ENCODE data around the gene TRMU. TPM values are rescaled to one million over a fixed set of nuclear protein-coding genes. Genes with fewer than 3 reads are reported as not detected.

Gene TRMU
- polyA plus RNA-seq, 1 donor (not counting 4 experiments of a cell fraction or from before 2014, with no cell fraction given): 33.6 TPM

- no peak for DNase-seq (ENCODE audit: low read depth, low spot score)
- dilution Hi-C loops (cut with MboI; ENCODE audit: extremely low pct_ligation_motif_present, low sequenced_read_pairs): no loop called here
- no peaks in the 10 kb centered on the region for H4K20me1 ChIP-seq (ENCODE audit: control insufficient read depth, extremely low read depth, insufficient read depth, low read length)
- H3K4me2 ChIP-seq (ENCODE audit: control insufficient read depth, extremely low read depth, insufficient read depth, low read depth, low read length): no peak overlapping the region
- no peak overlapping the region for H2AFZ ChIP-seq (ENCODE audit: control insufficient read depth, low read length)
- H3K9me1 ChIP-seq (ENCODE audit: control insufficient read depth, extremely low read depth, insufficient read depth, low read length): no peaks in the 10 kb centered on the region
- H3K79me2 ChIP-seq (ENCODE audit: control insufficient read depth, insufficient read depth, low read length): no peaks in the 10 kb centered on the region
- no peak overlapping the region for H3K27ac ChIP-seq (ENCODE audit: control insufficient read depth, insufficient read depth, low read length)
- TF ChIP-seq CTCF (optimal IDR thresholded peaks at IDR 0.05 in 1 of 3, IDR thresholded peaks at IDR 0.05 in 1 of 3, conservative IDR thresholded peaks at IDR 0.05 in 1 of 3; ENCODE audit: extremely low read depth in 1 of 3, insufficient read depth in 2 of 3, low read length in 3 of 3) (no peak), EZH2 (IDR thresholded peaks at IDR 0.05; ENCODE audit: low read length) (no peak)
- H3K36me3 ChIP-seq (ENCODE audit: control insufficient read depth in 2 of 2, extremely low read depth in 1 of 2, insufficient read depth in 2 of 2, low read length in 2 of 2): peaks cover 21 to 29% of the 10 kb centered on the region in 2 experiments
- H3K4me3 ChIP-seq (ENCODE audit: control insufficient read depth in 2 of 3, extremely low read depth in 1 of 3, insufficient read depth in 2 of 3, low read depth in 1 of 3, low read length in 3 of 3): no peak overlapping the region
- no peaks in the 10 kb centered on the region for H3K27me3 ChIP-seq (ENCODE audit: control insufficient read depth, extremely low read depth, insufficient read depth, low read length)
- no peak for FAIRE-seq
- no peak overlapping the region for H3K9ac ChIP-seq (ENCODE audit: control insufficient read depth, extremely low read depth, insufficient read depth, low read length)
- H3K9me3 ChIP-seq (ENCODE audit: control insufficient read depth, low read depth, low read length): peaks cover 8% of the 10 kb centered on the region
- H3K4me1 ChIP-seq (ENCODE audit: control insufficient read depth, extremely low read depth, insufficient read depth, low read length): peaks cover 3% of the 10 kb centered on the region
These were observed 42.3 kb downstream of the TRMU start for GRCh38 chr22:46377525-46378425.

GRCh38 chr22:46378426-46379065, 43.0 kb downstream of the TRMU start:
- Histone ChIP-seq H3K4me2 (ENCODE audit: control insufficient read depth, extremely low read depth, insufficient read depth, low read depth, low read length) (no peak overlapping the region), H3K36me3 (ENCODE audit: control insufficient read depth in 2 of 2, extremely low read depth in 1 of 2, insufficient read depth in 2 of 2, low read length in 2 of 2) (peaks cover 23 to 30% of the 10 kb centered on the region in 2 experiments), H3K27ac (ENCODE audit: control insufficient read depth, insufficient read depth, low read length) (no peak overlapping the region), H3K79me2 (ENCODE audit: control insufficient read depth, insufficient read depth, low read length) (no peaks in the 10 kb centered on the region), H3K9me1 (ENCODE audit: control insufficient read depth, extremely low read depth, insufficient read depth, low read length) (no peaks in the 10 kb centered on the region), H3K9ac (ENCODE audit: control insufficient read depth, extremely low read depth, insufficient read depth, low read length) (no peak overlapping the region), H3K27me3 (ENCODE audit: control insufficient read depth, extremely low read depth, insufficient read depth, low read length) (no peaks in the 10 kb centered on the region), H4K20me1 (ENCODE audit: control insufficient read depth, extremely low read depth, insufficient read depth, low read length) (no peaks in the 10 kb centered on the region), H3K4me3 (ENCODE audit: control insufficient read depth in 2 of 3, extremely low read depth in 1 of 3, insufficient read depth in 2 of 3, low read depth in 1 of 3, low read length in 3 of 3) (no peak overlapping the region), H3K4me1 (ENCODE audit: control insufficient read depth, extremely low read depth, insufficient read depth, low read length) (peaks cover 3% of the 10 kb centered on the region), H2AFZ (ENCODE audit: control insufficient read depth, low read length) (no peak overlapping the region), H3K9me3 (ENCODE audit: control insufficient read depth, low read depth, low read length) (peaks cover 8% of the 10 kb centered on the region)
- FAIRE-seq: no peak
- dilution Hi-C loops (cut with MboI; ENCODE audit: extremely low pct_ligation_motif_present, low sequenced_read_pairs): no loop called here
- TF ChIP-seq CTCF (optimal IDR thresholded peaks at IDR 0.05 in 1 of 3, IDR thresholded peaks at IDR 0.05 in 1 of 3, conservative IDR thresholded peaks at IDR 0.05 in 1 of 3; ENCODE audit: extremely low read depth in 1 of 3, insufficient read depth in 2 of 3, low read length in 3 of 3): no peak
- no peak for TF ChIP-seq EZH2 (IDR thresholded peaks at IDR 0.05; ENCODE audit: low read length)
- DNase-seq (ENCODE audit: low read depth, low spot score): no peak

All from keratinocyte (primary cell).